BJ (cell line): ENCODE measurements around the gene SPINT4. TPM values are rescaled to one million over a fixed set of nuclear protein-coding genes. Genes with fewer than 3 reads are reported as not detected.
"Not testable (repeated sequence)": the region's sequence is repeated elsewhere in the genome, so short reads cannot be mapped to it uniquely, and the experiment has no call there.

ENCODE experiments used
- CTCF ChIA-PET: fragments of 350-600 bp; formaldehyde crosslinking; extraction: SDS; loops from one replicate; lab custom pipeline; 2021; ENCODE audit warnings: antibody characterized with exemption, inconsistent platforms; lab: Yijun Ruan, JAX
- POLR2A ChIA-PET: fragments of 300-600 bp; sonication (Branson Sonifier 250); formaldehyde crosslinking; extraction: SDS; loops from one replicate; lab custom pipeline; 2021; ENCODE audit warnings: antibody characterized with exemption; lab: Charles Lee
- DNase-seq: peaks from one replicate; pipeline ENCODE4 v3.0.0-alpha.2; 2011; ENCODE audit warnings: low read depth
- H3K27me3 ChIP-seq: 2 replicates; pipeline ENCODE4 v1.6.0; 2011; ENCODE audit warnings: low read length; ENCODE audit not compliant: control insufficient read depth, insufficient read depth
- H3K36me3 ChIP-seq: 2 replicates; pipeline ENCODE4 v1.5.1; 2011; ENCODE audit warnings: low read length; ENCODE audit not compliant: control insufficient read depth, insufficient read depth
- H3K4me3 ChIP-seq: 2 replicates; pipeline ENCODE4 v1.5.1; 2011; ENCODE audit warnings: low read depth, mild to moderate bottlenecking, control low read depth, low read length
- CTCF ChIP-seq: IDR thresholded peaks from 2 replicates; pipeline ENCODE4 v1.5.1; 2011; ENCODE audit warnings: low read depth, mild to moderate bottlenecking, control low read depth, inconsistent platforms, low read length, moderate library complexity; ENCODE audit not compliant: insufficient read depth
- polyA minus RNA-seq: library from RNA; depleted of rRNA, polyadenylated mRNA; stranded (reverse); fragments of >200 nt; gene quantifications from 2 replicates; pipeline ENCODE4 v1.2.3, GENCODE V29; 2011; rRNA and poly(A)+ RNA removed
- polyA plus RNA-seq: library from polyadenylated mRNA; depleted of rRNA; stranded (reverse); fragments of >200 nt; gene quantifications from 2 replicates; pipeline ENCODE4 v1.2.3, GENCODE V29; 2011; rRNA removed

SPINT4 gene
- polyA plus RNA-seq, result not detected in 2 replicates
- not detected in 2 replicates for polyA minus RNA-seq

DNA sequence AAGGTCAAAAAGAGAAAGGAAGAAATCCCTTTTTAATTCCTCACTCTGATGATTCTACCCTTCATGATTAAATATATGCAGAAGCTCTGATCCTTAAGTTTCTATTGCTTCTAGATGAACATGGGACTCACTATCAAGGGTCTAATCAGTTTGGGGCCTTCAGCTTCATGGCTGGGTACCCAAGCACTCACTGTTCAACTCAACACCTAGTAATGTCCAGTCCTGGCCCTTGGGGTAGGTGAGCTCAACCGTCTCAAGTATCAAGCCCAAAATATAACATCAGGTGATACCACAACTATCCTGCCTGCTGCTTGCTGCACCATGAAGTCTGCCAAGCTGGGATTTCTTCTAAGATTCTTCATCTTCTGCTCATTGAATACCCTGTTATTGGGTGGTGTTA lies at the start of gene SPINT4:
Gene SPINT4 (plus strand): TSS at position 301 of the 400 bp plus-strand sequence. CDS start 21 bp downstream, at position 322.
- CTCF ChIA-PET, result no interaction called here
- POLR2A ChIA-PET, result no interaction called here
- TF ChIP-seq CTCF, result no peak
- no peak within 1 kb of the TSS for H3K4me3 ChIP-seq
- no peaks in the 10 kb centered on the region; the same call in 1 of the 2 replicates for H3K27me3 ChIP-seq
- DNase-seq, result no peak
- no peaks in the 10 kb centered on the region for H3K36me3 ChIP-seq

- DNase-seq, result no peak
- ChIA-PET CTCF (no interaction called here), POLR2A (no interaction called here)
- H3K4me3 ChIP-seq, result no peak overlapping the region
- TF ChIP-seq CTCF, result no peak
- no peaks in the 10 kb centered on the region for H3K36me3 ChIP-seq
- H3K27me3 ChIP-seq, result no peaks in the 10 kb centered on the region
These were observed 49.4 kb upstream of the SPINT4 start for GRCh38 chr20:45672765-45673164.

- CTCF ChIA-PET, result interaction anchor here (0.6 kb wide), 1 partner anchor 87 kb away, joined by 3 read pairs; no protein-coding TSS in a partner anchor
These were observed 42.5 kb upstream of the SPINT4 start for GRCh38 chr20:45679650-45680049.

DNA sequence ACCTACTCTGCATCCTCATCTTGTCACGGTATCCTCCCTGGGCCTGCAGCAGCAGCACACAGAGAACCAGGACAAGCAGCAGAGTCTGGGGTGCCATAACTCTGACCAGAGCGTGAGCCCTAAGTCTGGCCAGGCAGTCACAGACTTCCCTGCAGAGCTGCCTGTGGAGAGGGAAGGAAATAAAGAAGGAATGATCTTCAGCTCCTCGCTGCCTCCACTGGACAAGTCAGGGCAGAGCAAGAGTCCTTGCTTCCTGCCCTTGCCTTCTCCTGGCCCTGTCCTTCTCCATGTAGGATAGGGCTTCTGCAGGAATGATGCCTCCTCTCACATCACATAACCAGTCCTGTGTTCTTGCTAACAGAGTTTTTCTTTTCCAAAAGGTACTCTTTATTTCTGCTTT lies 36.3 kb upstream of the SPINT4 start:
- TF ChIP-seq CTCF, result no peak; the same call in 1 of the 2 replicates
- ChIA-PET POLR2A (no interaction called here), CTCF (no interaction called here)
- DNase-seq, result no peak
- Histone ChIP-seq H3K4me3 (no peak overlapping the region), H3K27me3 (no peaks in the 10 kb centered on the region), H3K36me3 (no peaks in the 10 kb centered on the region)

More at GRCh38 chr20:45679650-45680049, 42.5 kb upstream of the SPINT4 start:
- TF ChIP-seq CTCF, result no peak
- DNase-seq, result no peak
- Histone ChIP-seq H3K4me3 (no peak overlapping the region), H3K27me3 (no peaks in the 10 kb centered on the region), H3K36me3 (no peaks in the 10 kb centered on the region)
- POLR2A ChIA-PET, result no interaction called here

- H3K4me3 ChIP-seq, CTCF ChIA-PET, POLR2A ChIA-PET, H3K27me3 ChIP-seq, DNase-seq, H3K36me3 ChIP-seq: not testable (repeated sequence)
These were observed 28.8 kb upstream of the SPINT4 start for GRCh38 chr20:45693346-45693745.

- ChIA-PET POLR2A (no interaction called here), CTCF (no interaction called here)
- H3K4me3 ChIP-seq, result no peak overlapping the region
- no peak for TF ChIP-seq CTCF
- no peaks in the 10 kb centered on the region for H3K36me3 ChIP-seq
- no peaks in the 10 kb centered on the region for H3K27me3 ChIP-seq
- no peak for DNase-seq
These were observed 26.7 kb upstream of the SPINT4 start for GRCh38 chr20:45695496-45695895.
